HG02623 (cell line): Measurements from ENCODE around the gene CACNG4.

Experiments used
- ATAC-seq: cut with Tn5 transposase; IDR thresholded peaks from one replicate; pipeline ENCODE4 v1.9.1; 2021; ENCODE audit warnings: moderate library complexity; ENCODE audit not compliant: unreplicated experiment

CACNG4 gene

GRCh38 chr17:66983414-66984021, 19.0 kb downstream of the CACNG4 start:
- no peak for ATAC-seq

GRCh38 chr17:66984730-66985129, 20.2 kb downstream of the CACNG4 start:
- ATAC-seq, result no peak

- no peak for ATAC-seq
Observed at GRCh38 chr17:66985338-66986237, 21.1 kb downstream of the CACNG4 start.

GRCh38 chr17:66986659-66987058, 22.2 kb downstream of the CACNG4 start:
- ATAC-seq, result no peak

- no peak for ATAC-seq
Observed at GRCh38 chr17:66987059-66987616, 22.6 kb downstream of the CACNG4 start.

GRCh38 chr17:66988069-66988798, 23.7 kb downstream of the CACNG4 start:
- ATAC-seq, result no peak

GRCh38 chr17:66989076-66989475, 24.6 kb downstream of the CACNG4 start:
- ATAC-seq, result no peak

- no peak for ATAC-seq
Observed at GRCh38 chr17:66989579-66989978, 25.1 kb downstream of the CACNG4 start.

- ATAC-seq, result no peak
Observed at GRCh38 chr17:66990047-66990446, 25.5 kb downstream of the CACNG4 start.

GRCh38 chr17:66992911-66993442, 28.5 kb downstream of the CACNG4 start:
- ATAC-seq, result no peak

GRCh38 chr17:66994361-66994760, 29.9 kb downstream of the CACNG4 start:
- ATAC-seq, result no peak

- no peak for ATAC-seq
Observed at GRCh38 chr17:66994930-66995535, 30.5 kb downstream of the CACNG4 start.

- ATAC-seq, result no peak
Observed at GRCh38 chr17:66995944-66996343, 31.4 kb downstream of the CACNG4 start.

GRCh38 chr17:66996926-66997325, 32.4 kb downstream of the CACNG4 start:
- ATAC-seq, result no peak

GRCh38 chr17:67003231-67003630, 38.7 kb downstream of the CACNG4 start:
- no peak for ATAC-seq

- ATAC-seq, result no peak
Observed at GRCh38 chr17:67004181-67004580, 39.7 kb downstream of the CACNG4 start.

GRCh38 chr17:67007266-67007665, 42.8 kb downstream of the CACNG4 start:
- ATAC-seq, result no peak

GRCh38 chr17:67008101-67008500, 43.6 kb downstream of the CACNG4 start:
- ATAC-seq, result no peak

GRCh38 chr17:67011527-67012175, 47.1 kb downstream of the CACNG4 start:
- ATAC-seq, result no peak

GRCh38 chr17:67013891-67014290, 49.4 kb downstream of the CACNG4 start:
- ATAC-seq, result no peak
